Renal pelvis (tissue), 4 donors: ENCODE results near the gene LPGAT1. TPM values are rescaled to one million over a fixed set of nuclear protein-coding genes. Genes with fewer than 3 reads are reported as not detected.

Source experiments
- DNase-seq: peaks from one replicate; pipeline ENCODE4 v3.0.0-alpha.2; 2013
- polyA plus RNA-seq, 3 donors: library from polyadenylated mRNA; unstranded; fragments of 120-200 nt; gene quantifications; one replicate each; pipeline ENCODE4 v1.2.1, GENCODE V29; 2013; ENCODE audit not compliant: insufficient read length in 3 of 3

LPGAT1 gene
- polyA plus RNA-seq, 3 donors: 20.7 to 27.4 (median 25.7) TPM

GRCh38 chr1:211829343-211830054 lies 1.1 kb downstream of the LPGAT1 start:
- peak; percentile 26 for DNase-seq

GRCh38 chr1:211828584-211829342 lies 1.8 kb downstream of the LPGAT1 start:
- DNase-seq: no peak

GRCh38 chr1:211827051-211827450 lies 3.5 kb downstream of the LPGAT1 start:
- DNase-seq: no peak

- DNase-seq: no peak
Measured at GRCh38 chr1:211825980-211826379, 4.6 kb downstream of the LPGAT1 start.

- no peak for DNase-seq
Measured at GRCh38 chr1:211822677-211823407, 7.7 kb downstream of the LPGAT1 start.

GRCh38 chr1:211816586-211816985 lies 14.0 kb downstream of the LPGAT1 start:
- DNase-seq: no peak

- no peak for DNase-seq
Measured at GRCh38 chr1:211814313-211814712, 16.2 kb downstream of the LPGAT1 start.

- DNase-seq: no peak
Measured at GRCh38 chr1:211813590-211813989, 17.0 kb downstream of the LPGAT1 start.

GRCh38 chr1:211812584-211812983 lies 18.0 kb downstream of the LPGAT1 start:
- DNase-seq: no peak

GRCh38 chr1:211811848-211812247 lies 18.7 kb downstream of the LPGAT1 start:
- DNase-seq: no peak

GRCh38 chr1:211811126-211811525 lies 19.4 kb downstream of the LPGAT1 start:
- no peak for DNase-seq

- no peak for DNase-seq
Measured at GRCh38 chr1:211808475-211808874, 22.1 kb downstream of the LPGAT1 start.

GRCh38 chr1:211804915-211805314 lies 25.6 kb downstream of the LPGAT1 start:
- no peak for DNase-seq

- no peak for DNase-seq
Measured at GRCh38 chr1:211800925-211801607, 29.5 kb downstream of the LPGAT1 start.

- no peak for DNase-seq
Measured at GRCh38 chr1:211797994-211798393, 32.6 kb downstream of the LPGAT1 start.

GRCh38 chr1:211791979-211792378 lies 38.6 kb downstream of the LPGAT1 start:
- no peak for DNase-seq

GRCh38 chr1:211789641-211790464 lies 40.7 kb downstream of the LPGAT1 start:
- DNase-seq: no peak

- DNase-seq: no peak
Measured at GRCh38 chr1:211788626-211789025, 41.9 kb downstream of the LPGAT1 start.

- no peak for DNase-seq
Measured at GRCh38 chr1:211783897-211784296, 46.7 kb downstream of the LPGAT1 start.

GRCh38 chr1:211783266-211783665 lies 47.3 kb downstream of the LPGAT1 start:
- DNase-seq: no peak

GRCh38 chr1:211781260-211781659 lies 49.3 kb downstream of the LPGAT1 start:
- no peak for DNase-seq
